Smooth muscle cell (in vitro differentiated cells): Measurements from ENCODE around the gene TMEM140. TPM values are rescaled to one million over a fixed set of nuclear protein-coding genes. Genes with fewer than 3 reads are reported as not detected.

Source experiments
- DNase-seq: peaks from one replicate; lab custom pipeline; 2025; ENCODE audit not compliant: unreplicated experiment; lab: John Stamatoyannopoulos, UW
- H2AFZ ChIP-seq: fragments of 200-600 bp; sonication (generic); 2 replicates; pipeline ENCODE4 v1.6.0; 2016; ENCODE audit warnings: antibody characterized with exemption, low read depth, mild to moderate bottlenecking
- H3F3A ChIP-seq: fragments of 200-600 bp; sonication (generic); 2 replicates; pipeline ENCODE4 v1.6.0; 2017; ENCODE audit warnings: antibody characterized with exemption, low read depth
- H3K27ac ChIP-seq: fragments of 200-600 bp; sonication (generic); 2 replicates; pipeline ENCODE4 v1.5.1; 2016; ENCODE audit warnings: low read depth, mild to moderate bottlenecking
- H3K27me3 ChIP-seq: fragments of 200-600 bp; sonication (generic); 2 replicates; pipeline ENCODE4 v1.6.1; 2016; ENCODE audit warnings: low read depth, mild to moderate bottlenecking
- H3K36me3 ChIP-seq: fragments of 200-600 bp; sonication (generic); 2 replicates; pipeline ENCODE4 v1.5.1; 2016; ENCODE audit warnings: low read depth
- H3K4me1 ChIP-seq: fragments of 200-600 bp; sonication (generic); 2 replicates; pipeline ENCODE4 v1.5.1; 2016; ENCODE audit warnings: low read depth
- H3K4me2 ChIP-seq: fragments of 200-600 bp; sonication (generic); 2 replicates; pipeline ENCODE4 v1.6.0; 2016; ENCODE audit warnings: mild to moderate bottlenecking
- H3K4me3 ChIP-seq: fragments of 200-600 bp; sonication (generic); 2 replicates; pipeline ENCODE4 v1.5.1; 2016; ENCODE audit warnings: mild to moderate bottlenecking
- H3K79me2 ChIP-seq: fragments of 200-600 bp; sonication (generic); 2 replicates; pipeline ENCODE4 v1.6.0; 2016; ENCODE audit warnings: low read depth, mild to moderate bottlenecking
- H3K9ac ChIP-seq: fragments of 200-600 bp; sonication (generic); 2 replicates; pipeline ENCODE4 v1.6.0; 2016; ENCODE audit warnings: low read depth
- H3K9me3 ChIP-seq: fragments of 200-600 bp; sonication (generic); replicated peaks from 2 replicates; pipeline ENCODE4 v1.5.1; 2016; ENCODE audit warnings: low read depth
- H4K20me1 ChIP-seq: fragments of 200-600 bp; sonication (generic); 2 replicates; pipeline ENCODE4 v1.6.0; 2016; ENCODE audit warnings: low read depth
- CTCF ChIP-seq: fragments of 200-600 bp; sonication (generic); IDR thresholded peaks from 2 replicates; pipeline ENCODE4 v1.5.1; 2017; ENCODE audit warnings: borderline replicate concordance, mild to moderate bottlenecking, antibody characterized with exemption; ENCODE audit not compliant: insufficient read depth, poor library complexity, severe bottlenecking
- WGBS: methylation state at CpG from one replicate; pipeline ENCODE4 v1.1.7; 2016; ENCODE audit warnings: low lambda C conversion rate; 5-methylcytosine and 5-hydroxymethylcytosine counted together
- polyA plus RNA-seq: library from polyadenylated mRNA; unstranded; fragments of >200 nt; fragmentation: Nextera tagmentation; extraction: Ambion mirVana; gene quantifications from 2 replicates; pipeline ENCODE4 v1.2.1, GENCODE V29; 2016
- total RNA-seq: library from RNA; depleted of rRNA; stranded (reverse); fragments of >200 nt; gene quantifications from 2 replicates; pipeline ENCODE4 v1.2.3, GENCODE V29; 2014

TMEM140 gene
- total and polyA plus RNA-seq, 2 experiments from 2014 or later = 5.6 TPM; not detected in 1

DNA sequence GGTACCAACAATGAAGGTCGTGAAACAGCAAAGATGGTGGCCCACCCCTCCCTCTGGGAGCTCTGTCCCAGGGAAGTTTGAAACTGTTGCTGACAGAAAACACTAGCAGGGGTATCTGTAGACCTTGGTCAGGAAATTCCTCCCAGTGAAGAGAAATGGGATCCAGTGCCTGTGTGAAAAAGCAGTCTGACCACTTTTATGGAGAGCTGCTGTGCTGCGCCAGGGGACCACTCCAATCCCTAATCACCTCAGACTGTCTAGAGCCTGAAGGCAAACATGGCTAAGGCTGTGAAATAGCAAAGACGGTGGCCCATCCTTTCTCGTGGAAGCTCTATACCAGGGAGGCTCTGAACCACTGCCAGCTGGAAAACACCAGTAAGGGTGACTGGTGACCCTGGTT lies 38.3 kb upstream of the TMEM140 start:
- H3K27me3 ChIP-seq = no peaks in the 10 kb centered on the region

GRCh38 chr7:135109976-135110375 lies 37.9 kb upstream of the TMEM140 start:
- H3F3A ChIP-seq = no peaks in the 10 kb centered on the region
- H3K4me2 ChIP-seq = no peak overlapping the region
- no peak overlapping the region for H3K4me3 ChIP-seq
- H3K9ac ChIP-seq = no peak overlapping the region
- no peaks in the 10 kb centered on the region for H3K9me3 ChIP-seq
- H3K27me3 ChIP-seq = no peaks in the 10 kb centered on the region
- no peaks in the 10 kb centered on the region for H4K20me1 ChIP-seq
- H2AFZ ChIP-seq = no peak overlapping the region
- no peak overlapping the region for H3K27ac ChIP-seq
- no peak for DNase-seq
- no peaks in the 10 kb centered on the region for H3K79me2 ChIP-seq
- no peaks in the 10 kb centered on the region for H3K4me1 ChIP-seq
- WGBS = 71% methylated on average over 1 of the region's 1 CpG
- no peak for TF ChIP-seq CTCF
- no peaks in the 10 kb centered on the region for H3K36me3 ChIP-seq

More for the DNA sequence above, 38.3 kb upstream of the TMEM140 start:
- Histone ChIP-seq H3K9me3 (no peaks in the 10 kb centered on the region), H4K20me1 (no peaks in the 10 kb centered on the region), H3K4me3 (no peak overlapping the region), H3K36me3 (no peaks in the 10 kb centered on the region), H3K27ac (no peak overlapping the region), H3K4me2 (no peak overlapping the region), H3K9ac (no peak overlapping the region), H3F3A (no peaks in the 10 kb centered on the region), H2AFZ (no peak overlapping the region), H3K4me1 (no peaks in the 10 kb centered on the region), H3K79me2 (no peaks in the 10 kb centered on the region)
- TF ChIP-seq CTCF = no peak
- no peak for DNase-seq
- whole genome bisulfite sequencing = 64% methylated on average over 4 of the region's 4 CpGs

DNA sequence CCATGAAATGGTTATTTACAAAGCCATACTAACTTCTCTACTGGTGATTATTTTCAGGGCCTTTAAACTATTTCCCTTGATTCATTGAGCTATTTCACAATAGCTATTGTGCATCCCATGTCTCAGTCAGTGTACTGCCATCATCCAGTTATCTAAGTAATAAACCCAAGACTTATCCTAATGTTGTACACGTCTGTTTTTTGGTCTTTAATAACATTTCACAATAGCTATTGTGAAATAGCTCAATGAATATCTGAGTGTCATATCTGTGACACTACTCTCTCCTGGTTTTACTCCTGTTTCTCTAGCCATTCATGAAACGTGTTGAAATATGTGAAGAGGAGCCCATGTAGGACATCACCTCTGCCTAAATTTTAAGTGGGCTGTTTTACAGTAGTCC lies 36.5 kb upstream of the TMEM140 start:
- no peak overlapping the region for H3K9ac ChIP-seq
- no peak overlapping the region for H2AFZ ChIP-seq
- no peak overlapping the region for H3K4me2 ChIP-seq
- no peaks in the 10 kb centered on the region for H3K36me3 ChIP-seq
- TF ChIP-seq CTCF = no peak
- no peak overlapping the region for H3K27ac ChIP-seq
- no peak for DNase-seq
- no peaks in the 10 kb centered on the region for H4K20me1 ChIP-seq
- H3F3A ChIP-seq = no peaks in the 10 kb centered on the region
- no peaks in the 10 kb centered on the region for H3K9me3 ChIP-seq
- H3K79me2 ChIP-seq = no peaks in the 10 kb centered on the region
- H3K27me3 ChIP-seq = no peaks in the 10 kb centered on the region
- no peak overlapping the region for H3K4me3 ChIP-seq
- no peaks in the 10 kb centered on the region for H3K4me1 ChIP-seq
- 66% methylated on average over 2 of the region's 2 CpGs for WGBS

GRCh38 chr7:135114622-135115021 lies 33.2 kb upstream of the TMEM140 start:
- H3K79me2 ChIP-seq = no peaks in the 10 kb centered on the region
- H3K4me2 ChIP-seq = no peak overlapping the region
- H2AFZ ChIP-seq = no peak overlapping the region
- no peaks in the 10 kb centered on the region for H4K20me1 ChIP-seq
- no peaks in the 10 kb centered on the region for H3K27me3 ChIP-seq
- H3K9ac ChIP-seq = no peak overlapping the region
- H3K36me3 ChIP-seq = no peaks in the 10 kb centered on the region
- no peaks in the 10 kb centered on the region for H3K4me1 ChIP-seq
- H3K4me3 ChIP-seq = no peak overlapping the region
- H3K9me3 ChIP-seq = no peaks in the 10 kb centered on the region
- no peaks in the 10 kb centered on the region for H3F3A ChIP-seq
- no peak overlapping the region for H3K27ac ChIP-seq
- DNase-seq = no peak
- 100% methylated on average over 1 of the region's 1 CpG for WGBS
- TF ChIP-seq CTCF = no peak
